Astrocyte (in vitro differentiated cells and primary cell): Measurements from ENCODE around the gene SPNS3. TPM values are rescaled to one million over a fixed set of nuclear protein-coding genes. Genes with fewer than 3 reads are reported as not detected.

Experiments
- DNase-seq: peaks from one replicate; pipeline ENCODE4 v3.0.0-alpha.2; 2010; ENCODE audit warnings: low read depth
- FAIRE-seq: peaks from 2 replicates; lab custom pipeline; 2011; peaks lifted over from hg19 to GRCh38; lab: Jason Lieb, UNC
- H2AFZ ChIP-seq: 2 replicates; pipeline ENCODE4 v1.6.0; 2012; ENCODE audit warnings: low read depth, low read length, inconsistent platforms
- H3K27ac ChIP-seq: 2 replicates; pipeline ENCODE4 v1.5.1; 2011; ENCODE audit warnings: low read depth, low read length, inconsistent platforms
- H3K27me3 ChIP-seq: 2 replicates; pipeline ENCODE4 v1.6.0; 2011; ENCODE audit warnings: low read length, inconsistent platforms; ENCODE audit not compliant: insufficient read depth
- H3K36me3 ChIP-seq: 2 replicates; pipeline ENCODE4 v1.5.1; 2011; ENCODE audit warnings: low read length, inconsistent platforms; ENCODE audit not compliant: insufficient read depth
- H3K4me1 ChIP-seq: 2 replicates; pipeline ENCODE4 v1.5.1; 2011; ENCODE audit warnings: low read length, inconsistent platforms; ENCODE audit not compliant: insufficient read depth
- H3K4me2 ChIP-seq: 2 replicates; pipeline ENCODE4 v1.6.0; 2012; ENCODE audit warnings: low read length, inconsistent platforms
- H3K4me3 ChIP-seq: 2 replicates; pipeline ENCODE4 v1.5.1; 2011; ENCODE audit warnings: low read depth, mild to moderate bottlenecking, low read length, inconsistent platforms; ENCODE audit not compliant: insufficient read depth
- H3K79me2 ChIP-seq: 2 replicates; pipeline ENCODE4 v1.6.0; 2012; ENCODE audit warnings: mild to moderate bottlenecking, low read length, inconsistent platforms; ENCODE audit not compliant: insufficient read depth
- H3K9ac ChIP-seq: 2 replicates; pipeline ENCODE4 v1.6.0; 2012; ENCODE audit warnings: mild to moderate bottlenecking, low read length, inconsistent platforms
- H3K9me3 ChIP-seq: 2 replicates; pipeline ENCODE4 v1.5.1; 2012; ENCODE audit warnings: low read depth, mild to moderate bottlenecking, low read length, inconsistent platforms; ENCODE audit not compliant: insufficient read depth
- H4K20me1 ChIP-seq: 2 replicates; pipeline ENCODE4 v1.6.0; 2012; ENCODE audit warnings: low read length, inconsistent platforms; ENCODE audit not compliant: insufficient read depth
- H3K27ac Mint-ChIP-seq: one replicate; pipeline ENCODE4 v1.8.0; 2021; ENCODE audit warnings: mild to moderate bottlenecking, mixed read lengths; ENCODE audit not compliant: unreplicated experiment
- H3K27me3 Mint-ChIP-seq: one replicate; pipeline ENCODE4 v1.8.0; 2021; ENCODE audit warnings: low read depth, mixed read lengths; ENCODE audit not compliant: unreplicated experiment
- H3K36me3 Mint-ChIP-seq: one replicate; pipeline ENCODE4 v1.8.0; 2021; ENCODE audit warnings: low read depth, mixed read lengths; ENCODE audit not compliant: unreplicated experiment
- H3K4me1 Mint-ChIP-seq: one replicate; pipeline ENCODE4 v1.8.0; 2021; ENCODE audit warnings: low read depth, mixed read lengths; ENCODE audit not compliant: unreplicated experiment
- H3K4me3 Mint-ChIP-seq: one replicate; pipeline ENCODE4 v1.8.0; 2021; ENCODE audit warnings: mild to moderate bottlenecking, moderate library complexity, mixed read lengths; ENCODE audit not compliant: unreplicated experiment
- H3K9me3 Mint-ChIP-seq: one replicate; pipeline ENCODE4 v1.8.0; 2021; ENCODE audit warnings: mild to moderate bottlenecking, mixed read lengths; ENCODE audit not compliant: unreplicated experiment
- EZH2 ChIP-seq: IDR thresholded peaks from 2 replicates; pipeline ENCODE4 v1.6.1; 2012; ENCODE audit warnings: mild to moderate bottlenecking, low read length, inconsistent platforms; ENCODE audit not compliant: insufficient read depth
- total RNA-seq: library from RNA; stranded (reverse); gene quantifications from 2 replicates; pipeline ENCODE4 v1.2.1, GENCODE V29; 2021
- TF ChIP-seq, protein P1 (sequence below): IDR thresholded peaks from 2 replicates; pipeline ENCODE4 v1.5.1; 2011; ENCODE audit warnings: low read depth, mild to moderate bottlenecking, inconsistent platforms, low read length, moderate library complexity; ENCODE audit not compliant: insufficient read depth

The SPNS3 gene
- total RNA-seq, 1 donor from 2014 or later, result not detected

DNA sequence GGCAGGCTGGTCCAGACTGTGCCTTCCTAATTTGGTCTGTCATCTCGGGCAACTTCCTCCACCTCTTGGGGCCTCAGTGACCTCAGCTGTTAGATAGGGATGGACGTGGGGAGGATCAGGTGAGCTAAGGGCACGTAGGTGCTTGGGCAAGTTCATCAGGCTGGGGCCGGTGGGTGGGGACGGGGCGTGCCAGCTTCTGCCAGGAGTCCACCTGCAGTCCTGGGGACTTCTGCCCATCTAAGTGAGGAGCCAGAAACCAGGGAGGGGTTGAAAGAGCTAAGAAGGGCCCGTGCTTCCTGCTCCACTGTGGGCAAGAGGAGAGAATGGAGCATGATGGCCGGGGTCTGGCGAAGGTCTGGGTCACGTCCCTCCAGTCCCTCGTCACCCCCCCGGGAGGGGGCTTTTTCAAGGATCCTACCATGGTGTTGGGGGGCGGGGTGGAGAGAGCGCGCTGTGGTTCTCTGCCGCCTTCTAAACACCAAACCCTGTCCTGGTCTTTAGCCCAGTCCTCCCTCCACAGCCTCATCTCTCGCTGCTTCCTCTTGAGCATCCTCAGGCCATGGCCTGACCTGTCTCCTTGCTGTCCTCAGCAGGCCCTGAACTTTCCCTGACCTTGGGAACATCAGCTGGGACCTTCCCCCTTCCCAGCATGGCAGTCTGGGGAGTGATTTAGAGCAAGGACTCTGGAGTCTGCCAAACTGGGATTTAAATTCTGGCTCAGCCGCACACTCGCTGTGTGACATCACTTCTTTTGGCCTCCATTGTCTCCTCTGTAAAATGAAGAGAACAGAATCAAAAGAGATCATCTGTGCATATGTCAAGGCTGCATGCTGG lies 86.5 kb downstream of the SPNS3 start:
- peak overlapping the region; percentile 93 for H3K27ac Mint-ChIP-seq
- Histone ChIP-seq H3K4me1 (no peaks in the 10 kb centered on the region), H3K9me3 (no peaks in the 10 kb centered on the region), H3K4me3 (no peak overlapping the region), H3K4me2 (no peak overlapping the region), H3K36me3 (no peaks in the 10 kb centered on the region), H2AFZ (no peak overlapping the region), H3K79me2 (no peaks in the 10 kb centered on the region), H4K20me1 (no peaks in the 10 kb centered on the region), H3K27ac (no peak overlapping the region), H3K27me3 (peaks cover 1% of the 10 kb centered on the region), H3K9ac (no peak overlapping the region)
- FAIRE-seq, result no peak
- H3K4me3 Mint-ChIP-seq, result no peak overlapping the region
- peaks cover 2% of the 10 kb centered on the region for H3K9me3 Mint-ChIP-seq
- H3K4me1 Mint-ChIP-seq, result peaks cover 7% of the 10 kb centered on the region
- peaks cover 29% of the 10 kb centered on the region for H3K27me3 Mint-ChIP-seq
- TF ChIP-seq, protein P1, sequence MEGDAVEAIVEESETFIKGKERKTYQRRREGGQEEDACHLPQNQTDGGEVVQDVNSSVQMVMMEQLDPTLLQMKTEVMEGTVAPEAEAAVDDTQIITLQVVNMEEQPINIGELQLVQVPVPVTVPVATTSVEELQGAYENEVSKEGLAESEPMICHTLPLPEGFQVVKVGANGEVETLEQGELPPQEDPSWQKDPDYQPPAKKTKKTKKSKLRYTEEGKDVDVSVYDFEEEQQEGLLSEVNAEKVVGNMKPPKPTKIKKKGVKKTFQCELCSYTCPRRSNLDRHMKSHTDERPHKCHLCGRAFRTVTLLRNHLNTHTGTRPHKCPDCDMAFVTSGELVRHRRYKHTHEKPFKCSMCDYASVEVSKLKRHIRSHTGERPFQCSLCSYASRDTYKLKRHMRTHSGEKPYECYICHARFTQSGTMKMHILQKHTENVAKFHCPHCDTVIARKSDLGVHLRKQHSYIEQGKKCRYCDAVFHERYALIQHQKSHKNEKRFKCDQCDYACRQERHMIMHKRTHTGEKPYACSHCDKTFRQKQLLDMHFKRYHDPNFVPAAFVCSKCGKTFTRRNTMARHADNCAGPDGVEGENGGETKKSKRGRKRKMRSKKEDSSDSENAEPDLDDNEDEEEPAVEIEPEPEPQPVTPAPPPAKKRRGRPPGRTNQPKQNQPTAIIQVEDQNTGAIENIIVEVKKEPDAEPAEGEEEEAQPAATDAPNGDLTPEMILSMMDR, result no peak
- no peak for TF ChIP-seq EZH2
- no peak for DNase-seq
- H3K36me3 Mint-ChIP-seq, result no peaks in the 10 kb centered on the region

DNA sequence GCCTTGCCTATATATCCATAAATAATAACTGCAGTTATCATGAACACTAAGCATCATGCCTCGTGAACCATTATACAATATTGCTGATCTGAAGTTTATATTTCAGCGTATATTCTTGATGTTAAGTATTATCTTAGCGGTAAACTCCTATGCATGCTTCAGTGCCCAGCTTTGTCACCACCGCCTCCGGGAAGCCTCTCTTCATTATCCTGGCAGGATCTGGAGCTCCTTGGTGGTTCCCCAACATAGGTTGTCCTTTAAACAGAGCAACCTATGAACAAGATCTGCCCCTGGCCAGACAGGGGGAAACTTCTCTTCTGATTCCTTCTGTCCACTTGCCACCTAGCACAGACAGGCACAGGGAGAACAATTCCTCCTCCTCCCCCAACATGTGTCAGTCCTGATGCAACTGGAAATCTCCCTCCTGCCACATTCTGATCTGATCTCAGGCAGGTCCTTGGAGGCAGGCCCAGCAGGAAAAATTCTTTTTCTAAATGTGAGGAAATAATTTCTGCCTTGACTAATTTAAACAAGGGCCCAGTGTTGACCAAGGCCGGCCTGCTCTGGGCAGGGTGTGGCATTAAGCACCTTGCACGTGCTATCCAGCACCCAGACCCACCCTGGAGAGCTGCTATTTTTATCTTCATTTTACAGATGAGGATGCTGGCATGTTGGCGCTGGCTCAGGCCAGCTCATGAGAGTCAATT lies 87.3 kb downstream of the SPNS3 start:
- Mint-ChIP-seq H3K4me3 (peak overlapping the region; percentile 36), H3K27ac (peak overlapping the region; percentile 93), H3K27me3 (peaks cover 36% of the 10 kb centered on the region), H3K4me1 (peaks cover 7% of the 10 kb centered on the region), H3K9me3 (peaks cover 5% of the 10 kb centered on the region), H3K36me3 (no peaks in the 10 kb centered on the region)
- Histone ChIP-seq H4K20me1 (no peaks in the 10 kb centered on the region), H3K27ac (no peak overlapping the region), H3K27me3 (peaks cover 6% of the 10 kb centered on the region), H3K4me3 (no peak overlapping the region), H3K4me1 (no peaks in the 10 kb centered on the region), H3K4me2 (no peak overlapping the region), H2AFZ (no peak overlapping the region), H3K9me3 (no peaks in the 10 kb centered on the region), H3K79me2 (no peaks in the 10 kb centered on the region), H3K9ac (no peak overlapping the region), H3K36me3 (no peaks in the 10 kb centered on the region)
- DNase-seq, result no peak
- no peak for FAIRE-seq
- TF ChIP-seq, protein P1, result no peak
- no peak for TF ChIP-seq EZH2
